ENCODE results near the gene CEP250. TPM values are rescaled to one million over a fixed set of nuclear protein-coding genes. Genes with fewer than 3 reads are reported as not detected.
"Not testable (repeated sequence)": the region's sequence is repeated elsewhere in the genome, so short reads cannot be mapped to it uniquely, and the experiment has no call there.

CEP250 gene
- total RNA-seq, 1 donor from 2014 or later = 17.0 TPM

DNA sequence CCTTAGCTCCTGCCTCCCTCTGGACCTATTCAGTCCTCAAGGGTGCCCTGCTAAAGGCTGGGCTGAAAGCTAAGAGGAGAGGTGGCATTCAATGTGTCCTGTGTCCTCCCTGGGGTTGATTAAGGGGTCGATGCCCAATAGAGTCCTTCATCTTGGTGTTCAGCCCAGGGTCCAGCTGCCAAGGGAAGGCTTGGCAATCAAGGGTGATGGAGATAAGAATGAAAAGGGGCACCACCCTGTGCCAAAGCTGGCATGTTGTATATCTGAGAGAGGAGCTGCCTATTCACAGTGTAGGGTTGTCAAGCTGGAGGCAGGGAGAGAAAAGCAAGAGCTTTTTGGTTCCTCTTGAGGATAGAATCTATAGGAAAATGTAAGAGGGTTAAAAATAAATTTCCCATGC lies 61.7 kb downstream of the CEP250 start:
- no peaks in the 10 kb centered on the region for H3K4me1 ChIP-seq
- H3K9me3 ChIP-seq = no peaks in the 10 kb centered on the region
- H3K36me3 ChIP-seq = peaks cover 4 to 18% of the 10 kb centered on the region in 2 donors
- H3K4me3 ChIP-seq = no peak overlapping the region
- H3K27me3 ChIP-seq = no peaks in the 10 kb centered on the region
- TF ChIP-seq, protein P1, sequence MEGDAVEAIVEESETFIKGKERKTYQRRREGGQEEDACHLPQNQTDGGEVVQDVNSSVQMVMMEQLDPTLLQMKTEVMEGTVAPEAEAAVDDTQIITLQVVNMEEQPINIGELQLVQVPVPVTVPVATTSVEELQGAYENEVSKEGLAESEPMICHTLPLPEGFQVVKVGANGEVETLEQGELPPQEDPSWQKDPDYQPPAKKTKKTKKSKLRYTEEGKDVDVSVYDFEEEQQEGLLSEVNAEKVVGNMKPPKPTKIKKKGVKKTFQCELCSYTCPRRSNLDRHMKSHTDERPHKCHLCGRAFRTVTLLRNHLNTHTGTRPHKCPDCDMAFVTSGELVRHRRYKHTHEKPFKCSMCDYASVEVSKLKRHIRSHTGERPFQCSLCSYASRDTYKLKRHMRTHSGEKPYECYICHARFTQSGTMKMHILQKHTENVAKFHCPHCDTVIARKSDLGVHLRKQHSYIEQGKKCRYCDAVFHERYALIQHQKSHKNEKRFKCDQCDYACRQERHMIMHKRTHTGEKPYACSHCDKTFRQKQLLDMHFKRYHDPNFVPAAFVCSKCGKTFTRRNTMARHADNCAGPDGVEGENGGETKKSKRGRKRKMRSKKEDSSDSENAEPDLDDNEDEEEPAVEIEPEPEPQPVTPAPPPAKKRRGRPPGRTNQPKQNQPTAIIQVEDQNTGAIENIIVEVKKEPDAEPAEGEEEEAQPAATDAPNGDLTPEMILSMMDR (IDR thresholded peaks at IDR 0.05) = no peak
- no peak for DNase-seq (ENCODE audit: low spot score in 2 of 2)
- intact Hi-C loops (cut with DNase I) = no loop called here
- no peak overlapping the region for H3K27ac ChIP-seq

DNA sequence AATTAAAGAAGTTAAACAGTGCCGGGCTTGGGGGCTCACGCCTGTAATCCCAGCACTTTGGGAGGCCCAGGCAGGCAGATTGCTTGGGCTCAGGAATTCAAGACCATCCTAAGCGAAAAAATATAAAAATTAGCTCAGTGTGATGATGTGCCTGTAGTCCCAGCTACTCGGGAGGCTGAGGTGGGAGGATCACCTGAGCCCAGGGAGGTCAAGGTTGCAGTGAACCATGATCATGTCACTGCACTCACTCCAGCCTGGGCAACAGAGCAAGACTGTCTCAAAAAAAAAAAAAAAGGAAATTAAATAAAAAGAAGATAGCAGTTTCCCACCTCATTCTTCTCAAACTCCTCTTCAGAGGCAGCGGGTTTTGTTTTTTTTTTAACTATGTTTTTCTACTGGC lies 62.4 kb downstream of the CEP250 start:
- DNase-seq (ENCODE audit: low spot score in 2 of 2); H3K4me3 ChIP-seq; H3K27ac ChIP-seq; H3K4me1 ChIP-seq; H3K27me3 ChIP-seq; H3K9me3 ChIP-seq; intact Hi-C loops (cut with DNase I): not testable (repeated sequence)
- H3K36me3 ChIP-seq = peaks cover 2 to 12% of the 10 kb centered on the region in 2 donors

DNA sequence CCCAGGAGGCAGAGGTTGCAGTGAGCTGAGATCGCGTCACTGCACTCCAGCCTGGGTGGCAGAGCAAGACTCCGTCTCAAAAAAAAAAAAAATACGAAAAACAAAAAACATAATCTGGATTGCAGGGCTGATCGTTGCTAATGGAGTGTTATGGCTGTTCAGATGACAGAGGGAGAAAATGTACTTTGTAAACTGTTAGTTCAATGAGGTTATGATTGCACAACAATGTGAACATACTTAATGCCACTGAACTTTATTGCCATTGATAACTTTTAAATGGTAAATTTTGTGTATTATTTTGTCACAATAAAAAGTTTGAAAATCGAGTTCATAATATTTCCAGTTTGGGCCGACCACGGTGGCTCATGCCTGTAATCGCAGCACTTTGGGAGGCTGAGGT lies 63.6 kb downstream of the CEP250 start:
- Histone ChIP-seq H3K36me3 (peaks cover 0 to 6% of the 10 kb centered on the region in 2 donors), H3K9me3 (no peaks in the 10 kb centered on the region), H3K27ac (no peak overlapping the region), H3K27me3 (no peaks in the 10 kb centered on the region), H3K4me1 (no peaks in the 10 kb centered on the region), H3K4me3 (no peak overlapping the region)
- no peak for DNase-seq (ENCODE audit: low spot score in 2 of 2)
- intact Hi-C loops (cut with DNase I) = no loop called here
- TF ChIP-seq, protein P1 (IDR thresholded peaks at IDR 0.05) = no peak

DNA sequence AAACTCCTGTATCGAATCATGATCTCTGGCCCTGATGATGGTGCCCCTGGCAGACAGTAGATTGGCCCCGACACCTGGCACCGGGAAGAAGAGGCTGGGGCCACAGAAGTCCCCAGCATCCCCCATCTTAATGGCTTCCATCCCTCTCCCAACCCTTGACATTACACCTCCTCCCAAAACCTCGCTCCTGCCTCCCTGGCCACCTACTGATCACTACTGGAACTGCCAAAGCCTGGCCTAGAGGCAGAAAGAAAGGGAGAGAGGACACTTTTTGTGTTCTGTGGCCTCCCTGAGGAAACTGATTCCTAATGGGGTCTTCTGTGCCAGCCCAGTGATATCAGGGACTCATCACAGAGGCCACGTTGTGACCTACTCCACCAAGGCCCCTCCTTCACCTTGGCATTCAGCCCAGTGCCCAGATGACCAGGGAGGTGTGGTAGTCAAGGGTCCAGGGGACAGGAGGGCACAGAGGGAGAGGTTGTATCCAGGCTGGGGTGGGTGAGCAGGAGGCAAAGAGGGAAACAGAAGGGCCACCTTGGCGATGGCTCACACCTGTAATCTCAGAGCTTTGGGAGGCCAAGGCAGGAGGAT lies 68.0 kb downstream of the CEP250 start:
- DNase-seq (ENCODE audit: low spot score in 2 of 2) = no peak
- no peaks in the 10 kb centered on the region for H3K36me3 ChIP-seq

DNA sequence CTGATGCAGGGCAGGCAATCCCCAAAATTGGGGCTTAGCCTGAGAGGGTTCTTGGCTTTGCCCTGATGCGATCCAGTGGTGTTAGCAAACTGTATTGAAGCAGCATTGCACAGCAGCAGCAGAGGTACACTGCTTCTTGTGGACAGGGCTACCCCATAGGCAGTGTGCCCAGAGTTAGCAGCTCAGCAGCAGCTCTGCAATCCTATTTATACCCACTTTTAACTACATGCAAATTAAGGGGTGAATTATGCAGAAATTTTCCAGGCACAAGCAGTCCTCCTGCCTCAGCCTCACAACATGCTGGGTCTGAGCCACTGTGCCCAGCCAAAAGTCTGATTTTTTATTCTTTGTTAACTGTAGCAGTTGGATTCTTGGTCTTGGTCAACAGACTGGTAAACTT lies 70.2 kb downstream of the CEP250 start:
- Histone ChIP-seq H3K9me3 (no peaks in the 10 kb centered on the region), H3K27me3 (no peaks in the 10 kb centered on the region), H3K4me3 (no peak overlapping the region), H3K36me3 (no peaks in the 10 kb centered on the region), H3K4me1 (no peaks in the 10 kb centered on the region), H3K27ac (no peak overlapping the region)
- no peak for DNase-seq (ENCODE audit: low spot score in 2 of 2)
- TF ChIP-seq, protein P1 (IDR thresholded peaks at IDR 0.05) = no peak
- intact Hi-C loops (cut with DNase I) = no loop called here

More for the DNA sequence above, 68.0 kb downstream of the CEP250 start:
- H3K27me3 ChIP-seq = no peaks in the 10 kb centered on the region
- H3K4me1 ChIP-seq = no peaks in the 10 kb centered on the region
- no peak overlapping the region for H3K4me3 ChIP-seq
- intact Hi-C loops (cut with DNase I) = no loop called here
- no peaks in the 10 kb centered on the region for H3K9me3 ChIP-seq
- no peak overlapping the region for H3K27ac ChIP-seq
- TF ChIP-seq, protein P1 (IDR thresholded peaks at IDR 0.05) = peak in 2 of 3 experiments; percentile 20 to 44

DNA sequence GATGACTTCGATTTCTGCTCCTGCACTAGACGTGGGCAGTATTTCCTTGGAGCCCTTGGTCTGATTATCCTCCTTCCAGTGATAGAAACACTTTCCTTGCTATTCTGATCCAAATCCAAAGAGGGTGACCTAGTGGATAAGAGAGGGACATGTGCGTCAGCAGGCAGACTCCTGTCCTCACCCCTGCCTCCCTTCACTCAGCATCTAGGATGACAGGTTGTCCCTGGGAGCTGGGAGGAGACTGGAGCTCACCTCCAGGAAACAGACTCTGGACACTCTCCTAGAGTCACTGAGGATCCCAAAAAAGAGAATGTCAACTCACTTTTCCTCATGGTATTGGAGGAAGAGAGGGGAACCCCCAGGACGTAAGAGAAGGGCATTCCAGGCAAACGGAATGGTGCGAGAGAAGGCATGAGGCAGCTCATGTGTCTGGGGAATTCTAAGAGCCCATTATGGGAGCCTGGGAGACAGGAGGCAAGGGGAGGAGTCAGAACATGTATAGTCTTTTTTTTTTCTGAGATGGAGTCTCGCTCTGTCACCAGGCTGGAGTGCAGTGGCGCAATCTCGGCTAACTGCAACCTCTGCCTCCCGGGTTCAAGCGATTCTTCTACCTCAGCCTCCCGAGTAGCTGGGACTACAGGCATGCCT lies 71.8 kb downstream of the CEP250 start:
- Histone ChIP-seq H3K4me1 (no peaks in the 10 kb centered on the region), H3K36me3 (no peaks in the 10 kb centered on the region), H3K27me3 (no peaks in the 10 kb centered on the region), H3K4me3 (no peak overlapping the region), H3K27ac (no peak overlapping the region), H3K9me3 (no peaks in the 10 kb centered on the region)
- intact Hi-C loops (cut with DNase I) = no loop called here
- TF ChIP-seq, protein P1 (IDR thresholded peaks at IDR 0.05) = no peak
- DNase-seq (ENCODE audit: low spot score in 2 of 2) = no peak
